HFFc6 (cell line): Measurements from ENCODE around the gene UBE3C. TPM values are rescaled to one million over a fixed set of nuclear protein-coding genes. Genes with fewer than 3 reads are reported as not detected.
A peak's percentile ranks its signal among the peaks of the same experiment; 100 is the strongest.
"Not testable (repeated sequence)": the region's sequence is repeated elsewhere in the genome, so short reads cannot be mapped to it uniquely, and the experiment has no call there.

Experiments
- DNase-seq: peaks from one replicate; pipeline ENCODE4 v3.0.0-alpha.2; 2018
- H3K27ac Mint-ChIP-seq: 2 replicates; pipeline ENCODE4 v1.8.0; 2020; ENCODE audit warnings: mild to moderate bottlenecking, mixed read lengths
- H3K27me3 Mint-ChIP-seq: 2 replicates; pipeline ENCODE4 v1.8.0; 2021; ENCODE audit warnings: mild to moderate bottlenecking, moderate library complexity, mixed read lengths; ENCODE audit not compliant: insufficient read depth
- H3K36me3 Mint-ChIP-seq: 2 replicates; pipeline ENCODE4 v1.8.0; 2021; ENCODE audit warnings: low read depth, mixed read lengths
- H3K4me1 Mint-ChIP-seq: 2 replicates; pipeline ENCODE4 v1.8.0; 2020; ENCODE audit warnings: low read depth, mixed read lengths
- H3K4me3 Mint-ChIP-seq: 2 replicates; pipeline ENCODE4 v1.8.0; 2020; ENCODE audit warnings: mild to moderate bottlenecking, moderate library complexity, mixed read lengths
- H3K9me3 Mint-ChIP-seq: 2 replicates; pipeline ENCODE4 v1.8.0; 2020; ENCODE audit warnings: mild to moderate bottlenecking, mixed read lengths
- CTCF ChIP-seq: fragments of 200-600 bp; sonication (generic); IDR thresholded peaks from 2 replicates; pipeline ENCODE4 v1.5.0; 2021; ENCODE audit warnings: antibody characterized with exemption, mild to moderate bottlenecking
- total RNA-seq, 6 experiments: library from RNA; stranded (reverse); fragmentation: NEBNext Ultra II Directional; extraction: Animal tissue kit (Norgen Biotek cat#: 25700); gene quantifications; 2 replicates in 1 of 6; 3 replicates in 5 of 6; pipeline ENCODE4 v1.2.3, GENCODE V29; 2021

Gene UBE3C
- total RNA-seq, 6 experiments from 2014 or later = 64.2 to 80.1 (median 73.1) TPM

GRCh38 chr7:157272351-157273207 is 133.9 kb downstream of the UBE3C start:
- Mint-ChIP-seq H3K4me1 (peaks cover 51% of the 10 kb centered on the region), H3K27ac (peak overlapping the region; percentile 91), H3K36me3 (peaks cover 40% of the 10 kb centered on the region), H3K9me3 (no peaks in the 10 kb centered on the region), H3K27me3 (peaks cover 4% of the 10 kb centered on the region; the same call in 1 of the 2 replicates), H3K4me3 (peak overlapping the region; percentile 55; the same call in 1 of the 2 replicates)
- TF ChIP-seq CTCF = no peak
- DNase-seq = no peak

- Mint-ChIP-seq H3K36me3 (peaks cover 31% of the 10 kb centered on the region), H3K27me3 (peaks cover 5% of the 10 kb centered on the region; the same call in 1 of the 2 replicates), H3K9me3 (no peaks in the 10 kb centered on the region), H3K4me3 (no peak overlapping the region), H3K4me1 (peaks cover 48% of the 10 kb centered on the region), H3K27ac (peak overlapping the region; percentile 91)
- TF ChIP-seq CTCF = peak; percentile 88
- no peak for DNase-seq
Observed at GRCh38 chr7:157273208-157274093, 134.7 kb downstream of the UBE3C start.

- H3K27me3 Mint-ChIP-seq, H3K4me3 Mint-ChIP-seq, H3K27ac Mint-ChIP-seq, H3K9me3 Mint-ChIP-seq, DNase-seq: not testable (repeated sequence)
- H3K4me1 Mint-ChIP-seq = peaks cover 44% of the 10 kb centered on the region
- H3K36me3 Mint-ChIP-seq = peaks cover 27% of the 10 kb centered on the region
Observed at GRCh38 chr7:157274094-157274634, 135.4 kb downstream of the UBE3C start.

GRCh38 chr7:157274991-157275427 is 136.3 kb downstream of the UBE3C start:
- Mint-ChIP-seq H3K4me1 (peaks cover 44% of the 10 kb centered on the region), H3K27me3 (peaks cover 5% of the 10 kb centered on the region; the same call in 1 of the 2 replicates), H3K27ac (no peak overlapping the region; the same call in 1 of the 2 replicates), H3K36me3 (peaks cover 21% of the 10 kb centered on the region), H3K9me3 (no peaks in the 10 kb centered on the region), H3K4me3 (no peak overlapping the region; the same call in 1 of the 2 replicates)
- no peak for DNase-seq
- TF ChIP-seq CTCF = no peak

- Mint-ChIP-seq H3K4me1 (peaks cover 38% of the 10 kb centered on the region), H3K4me3 (no peak overlapping the region), H3K27me3 (peaks cover 5% of the 10 kb centered on the region; the same call in 1 of the 2 replicates), H3K27ac (peak overlapping the region; percentile 78), H3K36me3 (peaks cover 13% of the 10 kb centered on the region), H3K9me3 (no peaks in the 10 kb centered on the region)
- DNase-seq = no peak
- no peak for TF ChIP-seq CTCF
Observed at GRCh38 chr7:157276091-157276561, 137.4 kb downstream of the UBE3C start.
